Effector memory CD8-positive, alpha-beta T cell (primary cell): Measurements from ENCODE around the gene COL18A1.
"Not testable (repeated sequence)": the region's sequence is repeated elsewhere in the genome, so short reads cannot be mapped to it uniquely, and the experiment has no call there.

Experiments
- ATAC-seq: fragments of 150-1000 bp; cut with Tn5 transposase; replicated peaks from 2 replicates; pipeline ENCODE4 v1.10.0; 2021; ENCODE audit warnings: mild to moderate bottlenecking, moderate library complexity
- DNase-seq, 3 experiments: peaks; one replicate each; pipeline ENCODE4 v3.0.0; 2021
- H3K27ac Mint-ChIP-seq, 2 donors: one replicate each; pipeline ENCODE4 v1.8.0; 2022; ENCODE audit warnings: mild to moderate bottlenecking in 2 of 2, mixed read lengths in 2 of 2, moderate library complexity in 2 of 2
- H3K27me3 Mint-ChIP-seq, 2 donors: one replicate each; pipeline ENCODE4 v1.8.0; 2022; ENCODE audit warnings: mixed read lengths in 2 of 2
- H3K36me3 Mint-ChIP-seq: one replicate; pipeline ENCODE4 v1.8.0; 2022; ENCODE audit warnings: mild to moderate bottlenecking, moderate library complexity, mixed read lengths; ENCODE audit not compliant: insufficient read depth
- H3K4me1 Mint-ChIP-seq, 2 donors: one replicate each; pipeline ENCODE4 v1.8.0; 2022; ENCODE audit warnings: low read depth in 2 of 2, mixed read lengths in 2 of 2
- H3K4me3 Mint-ChIP-seq, 2 donors: one replicate each; pipeline ENCODE4 v1.8.0; 2022; ENCODE audit warnings: mild to moderate bottlenecking in 2 of 2, mixed read lengths in 2 of 2, moderate library complexity in 2 of 2
- H3K9me3 Mint-ChIP-seq, 2 donors: one replicate each; pipeline ENCODE4 v1.8.0; 2022; ENCODE audit warnings: mixed read lengths in 2 of 2

Gene COL18A1

DNA sequence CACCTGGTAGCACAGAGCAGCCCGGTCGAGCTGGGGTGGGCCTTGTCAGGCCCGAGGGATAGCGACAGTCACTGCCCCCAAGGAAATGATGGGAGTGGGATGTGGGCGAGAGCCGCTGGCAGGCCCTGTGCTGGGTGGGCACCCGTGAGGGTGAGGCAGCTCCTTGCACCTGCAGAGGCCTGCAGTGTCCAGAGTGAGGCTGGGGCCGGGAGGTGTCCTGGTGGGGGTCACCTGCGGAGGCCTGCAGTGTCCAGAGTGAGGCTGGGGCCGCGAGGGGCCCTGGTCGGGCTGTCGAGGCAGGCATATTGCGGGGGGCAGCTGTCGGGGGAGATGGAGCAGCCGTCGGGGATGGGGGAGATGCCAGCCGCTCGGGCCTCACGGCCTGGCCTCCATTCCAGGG lies 87.8 kb downstream of the COL18A1 start:
- H3K27me3 Mint-ChIP-seq: peaks cover 0 to 10% of the 10 kb centered on the region in 2 donors
- ATAC-seq: no peak
- H3K27ac Mint-ChIP-seq: no peak overlapping the region
- peaks cover 3% of the 10 kb centered on the region for H3K36me3 Mint-ChIP-seq
- no peak overlapping the region for H3K4me3 Mint-ChIP-seq
- no peaks in the 10 kb centered on the region for H3K9me3 Mint-ChIP-seq
- no peaks in the 10 kb centered on the region for H3K4me1 Mint-ChIP-seq
- DNase-seq: no peak

DNA sequence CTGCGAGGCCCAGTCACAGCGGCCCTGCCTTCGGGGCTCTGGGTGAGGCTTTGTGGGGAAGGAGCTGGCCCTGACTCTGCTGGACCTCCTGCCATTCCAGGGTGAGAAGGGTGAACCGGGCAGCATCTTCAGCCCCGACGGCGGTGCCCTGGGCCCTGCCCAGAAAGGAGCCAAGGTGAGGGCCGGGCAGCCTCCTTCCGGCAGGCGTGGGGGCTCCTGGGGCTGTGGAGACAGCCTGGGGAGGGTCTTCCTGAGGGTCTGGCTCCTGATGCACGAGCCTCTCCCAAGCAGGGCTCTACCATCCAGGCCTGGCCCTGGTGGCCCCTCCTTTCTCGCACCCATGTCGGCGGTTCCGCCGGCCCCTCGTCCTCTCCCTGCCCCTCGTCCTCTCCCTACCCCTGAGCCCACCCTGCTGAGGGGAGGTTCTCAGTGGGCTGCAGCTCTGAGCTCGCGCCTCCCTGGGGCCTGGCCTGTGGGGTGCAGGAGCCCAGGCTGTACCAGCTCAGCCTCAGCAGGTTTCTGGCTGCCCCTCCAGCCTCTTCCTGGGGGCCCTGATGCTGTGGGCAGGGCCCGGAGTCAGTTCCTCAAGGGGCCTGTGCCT lies 88.5 kb downstream of the COL18A1 start:
- H3K27ac Mint-ChIP-seq: no peak overlapping the region
- DNase-seq: no peak
- H3K9me3 Mint-ChIP-seq: no peaks in the 10 kb centered on the region
- H3K4me1 Mint-ChIP-seq: no peaks in the 10 kb centered on the region
- ATAC-seq: no peak
- peaks cover 0 to 10% of the 10 kb centered on the region in 2 donors for H3K27me3 Mint-ChIP-seq
- H3K36me3 Mint-ChIP-seq: peaks cover 3% of the 10 kb centered on the region
- H3K4me3 Mint-ChIP-seq: no peak overlapping the region

DNA sequence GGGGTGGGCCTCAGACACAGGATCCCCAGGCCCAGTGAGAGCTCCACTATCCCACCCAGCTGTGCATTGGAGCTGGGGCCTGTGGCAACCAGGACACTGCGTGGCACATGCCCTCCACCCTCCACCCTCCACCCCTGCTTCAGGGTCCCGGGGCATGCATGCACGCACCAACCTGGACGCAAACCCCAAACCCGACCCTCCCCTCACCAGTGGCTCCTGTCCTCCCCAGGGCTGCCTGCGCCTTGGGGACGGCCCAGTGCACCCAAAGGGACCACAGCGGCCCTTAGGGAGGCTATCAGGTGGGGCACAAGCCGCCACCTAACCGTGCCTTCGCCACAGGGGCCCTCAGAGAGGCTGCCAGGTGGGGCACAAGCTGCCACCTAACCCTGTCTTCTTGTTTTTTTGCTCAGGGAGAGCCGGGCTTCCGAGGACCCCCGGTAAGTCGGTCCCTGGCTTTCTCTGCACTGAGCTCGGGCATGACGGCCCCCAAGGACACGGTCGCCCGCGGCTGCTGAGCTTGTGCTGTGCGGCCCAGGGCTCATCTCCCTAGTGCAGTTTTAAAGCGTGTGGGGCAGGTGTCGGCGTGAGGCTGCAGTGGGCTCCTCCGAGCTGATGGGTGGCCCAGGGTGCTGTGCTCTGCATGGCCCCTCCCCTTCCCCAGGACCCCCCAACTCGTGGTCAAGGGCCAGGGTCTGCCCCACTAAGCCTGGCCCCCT lies 89.3 kb downstream of the COL18A1 start:
- Mint-ChIP-seq H3K9me3 (no peaks in the 10 kb centered on the region), H3K27ac (no peak overlapping the region), H3K4me3 (no peak overlapping the region), H3K36me3 (peaks cover 3% of the 10 kb centered on the region), H3K4me1 (peaks cover 0 to 1% of the 10 kb centered on the region in 2 donors), H3K27me3 (peaks cover 0 to 10% of the 10 kb centered on the region in 2 donors)
- no peak for ATAC-seq
- DNase-seq: no peak

DNA sequence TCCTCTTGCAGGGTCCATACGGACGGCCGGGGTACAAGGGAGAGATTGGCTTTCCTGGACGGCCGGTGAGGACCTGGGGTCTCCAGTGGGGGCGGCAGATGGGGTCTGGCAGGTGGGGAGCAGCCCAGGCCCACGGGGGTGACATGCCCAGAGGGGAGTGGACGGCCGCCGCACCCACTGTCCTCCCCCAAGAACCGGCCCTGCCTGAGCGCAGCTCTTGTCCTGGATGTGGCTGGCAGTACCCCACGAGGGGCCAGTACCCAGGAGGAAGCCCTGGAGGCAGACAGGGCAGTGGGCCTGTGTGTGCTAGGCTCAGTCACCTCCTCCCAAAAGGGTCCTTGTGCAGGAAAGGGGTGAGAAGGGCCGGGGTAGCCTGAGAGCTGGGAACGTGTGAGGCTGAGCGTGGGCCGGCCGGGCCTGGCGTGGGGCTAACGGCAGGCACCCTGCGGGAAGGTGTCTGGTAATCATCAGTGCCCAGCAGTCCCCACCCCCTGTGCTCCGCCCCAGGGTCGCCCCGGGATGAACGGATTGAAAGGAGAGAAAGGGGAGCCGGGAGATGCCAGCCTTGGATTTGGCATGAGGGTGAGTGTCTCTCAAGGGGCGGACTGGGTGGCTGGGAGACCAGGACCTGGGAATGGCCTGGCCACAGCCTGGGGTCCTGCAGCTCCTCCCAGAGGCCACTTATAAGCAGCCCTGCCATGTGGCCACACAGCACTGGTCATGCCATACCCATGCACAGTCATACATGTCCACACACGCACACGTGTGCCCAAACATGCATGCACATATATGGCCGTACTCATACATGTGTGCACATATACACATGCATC lies 90.1 kb downstream of the COL18A1 start:
- H3K4me3 Mint-ChIP-seq: no peak overlapping the region
- no peak for ATAC-seq
- H3K27me3 Mint-ChIP-seq: peaks cover 0 to 10% of the 10 kb centered on the region in 2 donors
- no peak for DNase-seq
- H3K27ac Mint-ChIP-seq: no peak overlapping the region
- H3K36me3 Mint-ChIP-seq: peaks cover 3% of the 10 kb centered on the region
- H3K9me3 Mint-ChIP-seq: no peaks in the 10 kb centered on the region
- H3K4me1 Mint-ChIP-seq: peaks cover 1 to 3% of the 10 kb centered on the region in 2 donors

DNA sequence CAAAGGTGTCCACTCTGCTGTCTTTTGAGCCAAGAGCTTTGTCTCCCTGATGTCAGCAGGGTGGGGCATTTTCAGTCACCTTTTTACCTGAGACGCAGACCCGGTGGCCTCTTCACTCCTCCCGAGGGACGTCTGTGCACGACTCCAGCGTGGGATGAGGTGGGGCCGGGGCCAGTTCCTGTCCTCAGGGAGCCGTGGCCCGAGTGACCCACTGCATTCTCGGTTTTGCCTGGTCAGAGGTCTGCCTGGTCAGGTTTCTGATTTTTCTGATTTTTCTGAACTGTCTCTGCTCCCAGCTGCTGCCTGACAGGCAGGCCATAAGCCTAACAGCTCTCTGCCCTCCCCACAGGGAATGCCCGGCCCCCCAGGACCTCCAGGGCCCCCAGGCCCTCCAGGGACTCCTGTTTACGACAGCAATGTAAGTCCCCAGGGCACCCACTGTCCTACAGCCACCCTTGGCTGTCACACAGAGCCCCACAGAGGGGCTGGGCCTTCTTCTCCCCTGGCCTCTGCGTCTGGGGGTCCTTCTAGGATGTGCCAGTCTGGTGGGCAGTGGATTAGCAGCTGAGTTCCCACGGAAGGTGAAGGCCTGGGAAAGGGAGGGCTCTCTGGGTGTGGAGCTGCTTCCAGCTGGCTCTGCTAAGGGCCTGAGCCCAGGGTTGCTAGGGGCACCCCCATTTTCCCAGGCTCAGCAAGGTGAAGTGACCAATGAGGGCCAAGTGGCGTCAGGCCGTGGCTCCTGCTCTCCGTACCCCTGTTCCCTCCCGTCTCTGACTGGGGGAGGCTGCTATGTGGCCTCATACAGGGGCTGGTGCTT lies 91.4 kb downstream of the COL18A1 start:
- Mint-ChIP-seq H3K36me3 (peaks cover 3% of the 10 kb centered on the region), H3K9me3 (no peaks in the 10 kb centered on the region), H3K27ac (no peak overlapping the region), H3K4me1 (peaks cover 1 to 4% of the 10 kb centered on the region in 2 donors), H3K27me3 (peaks cover 0 to 10% of the 10 kb centered on the region in 2 donors), H3K4me3 (no peak overlapping the region)
- DNase-seq: no peak
- no peak for ATAC-seq

DNA sequence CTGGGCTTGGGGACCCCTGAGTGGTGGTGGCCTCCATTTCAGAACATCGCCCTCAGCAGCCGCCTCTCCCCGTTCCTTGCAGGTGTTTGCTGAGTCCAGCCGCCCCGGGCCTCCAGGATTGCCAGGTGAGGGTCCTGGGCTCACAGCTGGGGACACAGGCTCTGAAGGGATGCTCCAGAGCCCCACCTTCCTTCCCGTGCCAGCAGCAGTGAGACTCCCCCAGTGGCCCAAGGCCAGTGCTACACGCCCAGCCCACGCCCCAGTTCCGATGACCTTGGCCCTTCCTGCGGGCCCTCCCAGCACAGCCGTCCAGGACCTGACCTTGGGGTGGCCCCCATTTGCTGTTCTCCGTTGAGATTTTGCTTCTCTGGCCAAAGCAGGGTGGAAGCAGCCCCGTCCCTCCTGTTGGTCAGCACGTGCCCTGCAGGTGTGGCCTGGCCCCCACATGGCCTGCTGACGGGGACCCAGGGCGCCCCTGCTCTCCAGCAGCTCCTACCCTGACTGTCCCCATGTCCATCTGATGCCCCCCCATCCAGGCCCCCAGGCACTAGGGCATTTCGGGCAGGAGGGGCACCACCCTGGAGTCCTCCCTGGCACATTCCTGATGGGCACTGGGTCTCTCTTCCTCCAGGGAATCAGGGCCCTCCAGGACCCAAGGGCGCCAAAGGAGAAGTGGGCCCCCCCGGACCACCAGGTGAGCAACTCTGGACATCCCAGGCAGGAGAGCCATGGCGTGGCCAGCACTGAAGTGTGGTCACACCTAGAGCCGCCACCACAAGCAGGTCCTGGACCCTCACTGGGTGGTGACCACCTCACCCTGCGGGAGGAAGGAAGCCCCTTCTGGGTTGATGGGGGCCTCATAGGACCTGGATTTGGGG lies 92.2 kb downstream of the COL18A1 start:
- peaks cover 1 to 4% of the 10 kb centered on the region in 2 donors for H3K4me1 Mint-ChIP-seq
- ATAC-seq (no peak), DNase-seq (no peak)
- H3K36me3 Mint-ChIP-seq: peaks cover 3% of the 10 kb centered on the region
- peaks cover 0 to 3% of the 10 kb centered on the region in 2 donors for H3K27me3 Mint-ChIP-seq
- H3K9me3 Mint-ChIP-seq: no peaks in the 10 kb centered on the region
- no peak overlapping the region for H3K27ac Mint-ChIP-seq
- H3K4me3 Mint-ChIP-seq: no peak overlapping the region

DNA sequence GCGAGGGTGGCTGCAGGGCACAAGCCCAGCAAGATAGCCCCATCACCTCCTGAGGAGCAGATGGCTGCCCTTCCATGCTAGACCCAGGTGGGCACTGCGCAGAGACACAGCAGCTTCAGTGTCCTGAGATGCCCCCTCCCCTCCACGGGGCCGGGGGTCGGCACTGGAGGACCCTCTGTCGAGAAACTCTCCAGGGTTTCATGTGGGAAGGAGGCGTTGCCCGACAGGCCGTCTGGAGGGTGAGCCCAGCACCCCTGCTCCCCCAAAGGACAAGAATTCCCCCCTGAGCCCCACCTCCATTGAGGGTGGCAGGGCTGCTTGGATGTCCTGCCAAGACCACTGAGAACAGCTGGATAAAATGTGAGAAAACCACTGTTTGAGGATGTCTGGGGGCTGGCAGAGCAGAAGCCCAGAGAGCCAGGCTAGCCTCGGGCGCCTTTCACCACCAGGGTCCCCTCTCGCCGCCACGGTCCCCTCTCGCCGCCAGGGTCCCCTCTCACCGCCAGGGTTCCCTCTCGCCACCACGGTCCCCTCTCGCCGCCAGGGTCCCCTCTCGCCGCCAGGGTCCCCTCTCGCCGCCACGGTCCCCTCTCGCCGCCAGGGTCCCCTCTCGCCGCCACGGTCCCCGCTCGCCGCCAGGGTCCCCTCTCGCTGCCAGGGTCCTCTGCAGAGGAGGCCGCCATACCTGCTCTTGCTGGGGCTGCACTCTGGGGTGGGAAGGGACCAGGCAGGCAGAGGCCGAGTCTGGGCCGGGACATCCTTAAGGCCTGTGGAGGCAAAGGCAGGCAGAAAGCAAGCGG lies 93.1 kb downstream of the COL18A1 start:
- DNase-seq (no peak), ATAC-seq (no peak)
- H3K9me3 Mint-ChIP-seq: no peaks in the 10 kb centered on the region
- H3K27ac Mint-ChIP-seq: no peak overlapping the region
- H3K27me3 Mint-ChIP-seq: no peaks in the 10 kb centered on the region
- peaks cover 1 to 4% of the 10 kb centered on the region in 2 donors for H3K4me1 Mint-ChIP-seq
- H3K4me3 Mint-ChIP-seq: no peak overlapping the region
- peaks cover 3% of the 10 kb centered on the region for H3K36me3 Mint-ChIP-seq

DNA sequence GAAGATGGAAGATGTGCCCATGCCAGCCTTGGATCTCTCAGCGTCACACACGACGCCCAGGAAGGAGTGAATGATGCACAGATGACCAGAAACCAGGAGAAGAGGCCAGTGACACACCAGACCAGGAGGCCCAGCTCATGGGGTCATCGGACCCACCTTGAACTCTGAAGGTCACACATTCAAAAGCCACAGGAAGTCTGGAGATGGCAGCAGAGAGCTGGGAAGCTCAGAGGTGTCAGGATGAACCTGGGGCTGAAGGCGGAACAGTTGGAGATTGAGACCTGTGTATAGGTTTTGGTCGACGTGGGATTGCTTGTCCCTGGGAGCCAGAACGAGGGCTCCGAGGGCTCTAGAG lies 93.7 kb downstream of the COL18A1 start:
- Mint-ChIP-seq H3K27me3 (no peaks in the 10 kb centered on the region), H3K36me3 (peaks cover 3% of the 10 kb centered on the region), H3K4me3 (no peak overlapping the region), H3K9me3 (no peaks in the 10 kb centered on the region), H3K4me1 (peaks cover 1 to 4% of the 10 kb centered on the region in 2 donors), H3K27ac (no peak overlapping the region)
- DNase-seq (no peak), ATAC-seq (no peak)

DNA sequence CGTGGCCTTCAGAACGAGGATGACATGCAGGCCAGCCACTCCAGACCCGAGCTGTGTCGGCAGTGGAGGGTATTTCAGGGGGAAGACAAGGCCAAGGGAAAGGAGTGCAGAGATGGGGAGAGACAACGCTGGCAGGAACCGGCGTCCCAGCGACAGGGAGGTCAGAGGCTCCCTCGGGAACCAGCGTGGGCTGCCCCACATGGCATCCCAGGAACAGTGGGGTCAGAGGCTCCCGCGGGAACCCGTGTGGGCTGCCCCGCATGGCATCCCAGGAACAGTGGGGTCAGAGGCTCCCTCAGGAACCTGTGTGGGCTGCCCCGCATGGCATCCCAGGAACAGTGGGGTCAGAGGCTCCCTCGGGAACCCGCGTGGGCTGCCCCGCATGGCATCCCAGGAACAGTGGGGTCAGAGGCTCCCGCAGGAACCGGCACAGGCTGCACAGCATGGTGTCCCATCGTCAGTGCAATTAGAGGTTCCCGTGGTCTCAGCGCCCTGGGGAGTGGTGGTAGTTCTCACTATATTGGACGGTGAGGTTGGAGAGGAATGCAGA lies 94.3 kb downstream of the COL18A1 start:
- peaks cover 1 to 4% of the 10 kb centered on the region in 2 donors for H3K4me1 Mint-ChIP-seq
- DNase-seq: no peak
- ATAC-seq: no peak
- no peaks in the 10 kb centered on the region for H3K9me3 Mint-ChIP-seq
- H3K27me3 Mint-ChIP-seq: no peaks in the 10 kb centered on the region
- peaks cover 3% of the 10 kb centered on the region for H3K36me3 Mint-ChIP-seq
- no peak overlapping the region for H3K27ac Mint-ChIP-seq
- no peak overlapping the region for H3K4me3 Mint-ChIP-seq

DNA sequence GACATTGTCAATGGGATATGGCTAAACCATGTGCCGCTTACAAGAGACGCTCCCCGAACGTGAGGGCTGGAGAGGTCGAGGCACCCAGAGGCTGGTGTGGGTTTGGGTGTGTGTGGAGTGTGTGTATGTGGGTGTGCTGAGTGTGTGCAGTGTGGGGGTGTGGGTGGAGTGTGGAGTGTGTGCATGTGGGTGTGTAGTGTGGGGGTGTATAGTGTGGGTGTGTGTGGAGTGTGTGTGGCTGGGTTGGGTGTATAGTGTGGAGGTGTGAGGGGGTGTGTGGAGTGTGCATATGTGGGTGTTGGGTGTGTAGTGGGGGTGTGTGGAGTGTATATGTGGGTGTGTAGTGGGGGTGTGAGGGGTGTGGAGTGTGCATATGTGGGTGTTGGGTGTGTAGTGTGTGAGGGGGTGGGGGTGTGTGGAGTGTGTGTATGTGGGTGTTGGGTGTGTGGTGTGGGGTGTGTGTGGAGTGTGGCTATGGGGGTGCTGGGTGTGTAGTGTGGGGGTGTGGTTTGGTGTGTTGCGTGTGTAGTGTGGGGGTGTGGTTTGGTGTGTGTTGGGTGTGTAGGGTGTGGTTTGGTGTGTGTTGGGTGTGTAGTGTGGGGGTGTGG lies 95.1 kb downstream of the COL18A1 start:
- peaks cover 3% of the 10 kb centered on the region for H3K36me3 Mint-ChIP-seq
- H3K4me1 Mint-ChIP-seq: peaks cover 1 to 4% of the 10 kb centered on the region in 2 donors
- ATAC-seq: no peak
- H3K27ac Mint-ChIP-seq: no peak overlapping the region
- H3K4me3 Mint-ChIP-seq: no peak overlapping the region
- no peaks in the 10 kb centered on the region for H3K9me3 Mint-ChIP-seq
- DNase-seq: no peak
- H3K27me3 Mint-ChIP-seq: no peaks in the 10 kb centered on the region

DNA sequence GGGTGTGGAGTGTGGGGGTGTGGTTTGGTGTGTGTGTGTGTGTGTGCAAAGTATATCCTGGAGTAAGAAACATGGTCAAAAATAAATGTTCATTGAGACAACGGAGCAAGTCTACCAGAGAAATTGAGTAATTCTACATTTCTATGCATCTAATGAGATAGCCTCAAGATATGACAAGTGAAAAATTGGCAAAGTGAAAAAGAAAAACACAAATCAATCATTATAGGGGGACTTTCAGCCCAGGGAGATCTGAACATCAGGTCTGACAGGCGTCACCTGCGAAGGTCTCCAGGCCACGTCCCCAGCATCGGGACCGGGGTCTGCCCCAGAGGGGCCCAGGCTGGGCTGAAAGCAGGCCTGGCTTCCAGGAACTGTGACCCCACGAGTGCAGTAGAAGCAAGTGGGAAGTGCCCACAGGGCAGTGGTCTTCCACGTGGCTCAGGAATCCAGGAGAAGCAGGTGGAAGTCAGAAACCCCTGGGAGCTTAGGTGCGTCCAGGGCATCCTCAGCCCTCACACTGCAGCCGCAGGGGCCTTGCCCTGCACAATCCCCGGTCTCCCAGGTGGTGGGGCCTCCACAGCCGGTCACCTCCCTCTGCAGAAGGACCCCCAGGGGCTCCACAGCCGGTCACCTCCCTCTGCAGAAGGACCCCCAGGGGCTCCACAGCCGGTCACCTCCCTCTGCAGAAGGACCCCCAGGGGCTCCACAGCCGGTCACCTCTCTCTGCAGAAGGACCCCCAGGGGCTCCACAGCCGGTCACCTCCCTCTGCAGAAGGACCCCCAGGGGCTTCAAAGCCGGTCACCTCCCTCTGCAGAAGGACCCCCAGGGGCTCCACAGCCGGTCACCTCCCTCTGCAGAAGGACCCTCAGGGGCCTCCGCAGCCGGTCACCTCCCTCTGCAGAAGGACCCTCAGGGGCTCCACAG lies 96.4 kb downstream of the COL18A1 start:
- ATAC-seq, H3K9me3 Mint-ChIP-seq, H3K36me3 Mint-ChIP-seq, DNase-seq, H3K27me3 Mint-ChIP-seq, H3K4me1 Mint-ChIP-seq, H3K27ac Mint-ChIP-seq, H3K4me3 Mint-ChIP-seq: not testable (repeated sequence)
